HL-60 (cell line): Measurements from ENCODE around the gene FAM200A.

Experiments
- DNase-seq, 2 experiments: peaks; one replicate each; pipeline ENCODE4 v3.0.0-alpha.2; 2010 to 2020; ENCODE audit warnings: low read depth in 1 of 2, low spot score in 1 of 2
- H3K27ac ChIP-seq: fragments of 250-450 bp; sonication (Bioruptor Pico); replicated peaks from 2 replicates; pipeline ENCODE4 v1.5.1; 2020; ENCODE audit warnings: mild to moderate bottlenecking, moderate library complexity
- H3K27me3 ChIP-seq: fragments of 250-450 bp; sonication (Bioruptor Pico); 2 replicates; pipeline ENCODE4 v1.5.1; 2021; ENCODE audit warnings: mild to moderate bottlenecking, moderate library complexity; ENCODE audit not compliant: insufficient read depth, poor library complexity, severe bottlenecking
- H3K4me3 ChIP-seq: replicated peaks from 2 replicates; pipeline ENCODE4 v1.5.1; 2011; ENCODE audit warnings: mild to moderate bottlenecking, control low read depth, low read length; ENCODE audit not compliant: insufficient read depth
- CTCF ChIP-seq: IDR thresholded peaks from one replicate; pipeline ENCODE4 v1.5.1; 2011; ENCODE audit warnings: low read length, control low read depth, inconsistent platforms; ENCODE audit not compliant: insufficient read depth
- GABPA ChIP-seq: IDR thresholded peaks from 2 replicates; pipeline ENCODE4 v1.6.1; 2012; ENCODE audit warnings: low read depth
- POLR2AphosphoS5 ChIP-seq: IDR thresholded peaks from 2 replicates; pipeline ENCODE4 v1.6.1; 2012; ENCODE audit warnings: low read depth
- REST ChIP-seq: IDR thresholded peaks from 2 replicates; pipeline ENCODE4 v1.6.1; 2012; ENCODE audit warnings: low read depth; ENCODE audit not compliant: insufficient replicate concordance
- SPI1 ChIP-seq: IDR thresholded peaks from 2 replicates; pipeline ENCODE4 v1.6.1; 2012; ENCODE audit warnings: low read depth, mild to moderate bottlenecking, borderline replicate concordance

Gene FAM200A

GRCh38 chr7:99521399-99521798 is 30.5 kb downstream of the FAM200A start:
- H3K27ac ChIP-seq, result no peak overlapping the region
- no peak for DNase-seq
- H3K27me3 ChIP-seq, result no peaks in the 10 kb centered on the region
- TF ChIP-seq REST, result no peak
- TF ChIP-seq SPI1, result no peak
- no peak for TF ChIP-seq GABPA
- no peak for TF ChIP-seq POLR2AphosphoS5
- no peak for TF ChIP-seq CTCF
- H3K4me3 ChIP-seq, result no peak overlapping the region

- no peak overlapping the region for H3K4me3 ChIP-seq
- DNase-seq, result no peak
- no peaks in the 10 kb centered on the region for H3K27me3 ChIP-seq
- no peak for TF ChIP-seq SPI1
- no peak for TF ChIP-seq CTCF
- no peak for TF ChIP-seq REST
- TF ChIP-seq GABPA, result no peak
- TF ChIP-seq POLR2AphosphoS5, result no peak
- H3K27ac ChIP-seq, result no peak overlapping the region
Measured at GRCh38 chr7:99514050-99514449, 37.9 kb downstream of the FAM200A start.

GRCh38 chr7:99505324-99505662 is 46.6 kb downstream of the FAM200A start:
- peak overlapping the region; percentile 95 for H3K4me3 ChIP-seq
- no peaks in the 10 kb centered on the region for H3K27me3 ChIP-seq
- peak overlapping the region; percentile 95 for H3K27ac ChIP-seq
- no peak for TF ChIP-seq CTCF
- no peak for TF ChIP-seq SPI1
- TF ChIP-seq GABPA, result no peak
- TF ChIP-seq POLR2AphosphoS5, result no peak
- no peak for TF ChIP-seq REST
- no peak for DNase-seq
